HCT116 (cell line): Measurements from ENCODE around the gene GBE1. TPM values are rescaled to one million over a fixed set of nuclear protein-coding genes. Genes with fewer than 3 reads are reported as not detected.
A peak's percentile ranks its signal among the peaks of the same experiment; 100 is the strongest.

Source experiments
- ATAC-seq: fragments of 200-7000 bp; cut with Tn5 transposase; 2 replicates; pipeline ENCODE4 v1.9.1; 2020; ENCODE audit warnings: mild to moderate bottlenecking, moderate library complexity
- BruUV-seq: library from RNA; stranded (reverse); fragments of 400-500 nt; replicated peaks from 2 replicates; lab custom pipeline; 2021; lab: Mats Ljungman, UMichigan
- CTCF ChIA-PET: fragments of 300-600 bp; sonication (Branson Sonifier 250); formaldehyde crosslinking; loops from one replicate; lab custom pipeline; 2021; ENCODE audit warnings: antibody characterized with exemption; lab: Charles Lee
- POLR2A ChIA-PET: fragments of 300-600, 350-600 bp; sonication (Branson Sonifier 250); formaldehyde crosslinking; loops from one replicate; lab custom pipeline; 2021; ENCODE audit warnings: antibody characterized with exemption; lab: Charles Lee
- RAD21 ChIA-PET, 2 experiments: fragments of 300-600 bp; sonication (Branson Sonifier 250); formaldehyde crosslinking; loops; one replicate each; lab custom pipeline; 2023; ENCODE audit warnings: low total read pairs in 2 of 2; ENCODE audit not compliant: uncharacterized antibody in 2 of 2, unreplicated experiment in 2 of 2, low non-redundant PET in 1 of 2; lab: Charles Lee
- DNase-seq: peaks from one replicate; pipeline ENCODE4 v3.0.0-alpha.2; 2010; ENCODE audit warnings: low read depth, low spot score
- H2AFZ ChIP-seq: fragments of 200-600 bp; shearing (Covaris generic), sonication (generic); 2 replicates; pipeline ENCODE4 v1.6.1; 2017; ENCODE audit warnings: low read depth, mixed run types, mixed read lengths, antibody characterized with exemption, low read length; ENCODE audit not compliant: poor library complexity, severe bottlenecking
- H3K27ac ChIP-seq: 2 replicates; pipeline ENCODE4 v1.5.1; 2012; ENCODE audit warnings: low read depth, low read length
- H3K27me3 ChIP-seq: fragments of 200-600 bp; sonication (generic); 2 replicates; pipeline ENCODE4 v1.6.1; 2016; ENCODE audit warnings: mixed run types, low read length, mixed read lengths; ENCODE audit not compliant: insufficient read depth
- H3K36me3 ChIP-seq, 2 experiments: fragments of 200-500 bp in 1 of 2; fragments of 200-600 bp in 1 of 2; sonication (Bioruptor generic) in 1 of 2; sonication (generic) in 1 of 2; 2 replicates each; pipeline versions ENCODE4 v1.5.1 to v1.6.1; 2014 to 2016; ENCODE audit warnings: low read length in 2 of 2, inconsistent platforms in 1 of 2, mixed read lengths in 1 of 2, mixed run types in 1 of 2; ENCODE audit not compliant: insufficient read depth in 2 of 2, control insufficient read depth in 1 of 2
- H3K4me1 ChIP-seq, 2 experiments: fragments of 200-600 bp in 1 of 2; sonication (generic) in 1 of 2; 2 replicates each; pipeline versions ENCODE4 v1.5.1 to v1.6.1; 2012 to 2017; ENCODE audit warnings: low read length in 2 of 2, inconsistent platforms in 1 of 2, mild to moderate bottlenecking in 1 of 2, mixed read lengths in 1 of 2, mixed run types in 1 of 2, moderate library complexity in 1 of 2; ENCODE audit not compliant: insufficient read depth in 2 of 2, control insufficient read depth in 1 of 2
- H3K4me2 ChIP-seq: fragments of 200-600 bp; sonication (generic); 2 replicates; pipeline ENCODE4 v1.6.1; 2017; ENCODE audit warnings: mixed run types, low read length, mixed read lengths
- H3K4me3 ChIP-seq, 2 experiments: fragments of 200-600 bp in 1 of 2; sonication (generic) in 1 of 2; replicated peaks in 1 of 2; 2 replicates each; pipeline ENCODE4 v1.5.1; 2011 to 2016; ENCODE audit warnings: low read length in 2 of 2, control low read depth in 1 of 2, low read depth in 1 of 2, mild to moderate bottlenecking in 1 of 2, mixed read lengths in 1 of 2, mixed run types in 1 of 2
- H3K79me2 ChIP-seq: fragments of 200-600 bp; sonication (generic); 2 replicates; pipeline ENCODE4 v1.6.1; 2017; ENCODE audit warnings: mild to moderate bottlenecking, mixed run types, low read length, moderate library complexity, mixed read lengths; ENCODE audit not compliant: insufficient read depth
- H3K9ac ChIP-seq: fragments of 200-600 bp; sonication (generic); 2 replicates; pipeline ENCODE4 v1.6.1; 2016; ENCODE audit warnings: low read length, mixed read lengths
- H3K9me2 ChIP-seq: fragments of 200-600 bp; sonication (generic), shearing (Covaris generic); 2 replicates; pipeline ENCODE4 v1.6.1; 2017; ENCODE audit warnings: mixed run types, mild to moderate bottlenecking, moderate library complexity; ENCODE audit not compliant: insufficient read depth
- H3K9me3 ChIP-seq, 2 experiments: fragments of 200-500 bp in 1 of 2; fragments of 200-600 bp in 1 of 2; sonication (Bioruptor generic) in 1 of 2; sonication (generic) in 1 of 2; 2 replicates each; pipeline ENCODE4 v1.6.1; 2014 to 2017; ENCODE audit warnings: low read length in 2 of 2, mixed read lengths in 2 of 2, inconsistent platforms in 1 of 2, low read depth in 1 of 2, mild to moderate bottlenecking in 1 of 2, mixed run types in 1 of 2, moderate library complexity in 1 of 2; ENCODE audit not compliant: control insufficient read depth in 1 of 2, insufficient read depth in 1 of 2
- H4K20me1 ChIP-seq: fragments of 200-600 bp; sonication (generic), shearing (Covaris generic); 2 replicates; pipeline ENCODE4 v1.6.1; 2017; ENCODE audit warnings: mixed run types, mild to moderate bottlenecking, moderate library complexity; ENCODE audit not compliant: insufficient read depth
- CBX3 ChIP-seq: IDR thresholded peaks from 2 replicates; pipeline ENCODE4 v1.6.1; 2012; ENCODE audit warnings: low read depth
- CEBPB ChIP-seq: IDR thresholded peaks from 2 replicates; pipeline ENCODE4 v1.6.1; 2012; ENCODE audit warnings: low read depth
- EZH2 ChIP-seq: fragments of 200-600 bp; sonication (generic); IDR thresholded peaks from 2 replicates; pipeline ENCODE4 v1.6.1; 2017; ENCODE audit warnings: antibody characterized with exemption, mixed run types
- POLR2AphosphoS5 ChIP-seq: IDR thresholded peaks from 2 replicates; pipeline ENCODE4 v1.6.1; 2011; ENCODE audit warnings: mild to moderate bottlenecking, low read depth, low read length, moderate library complexity
- RAD21 ChIP-seq: IDR thresholded peaks from 2 replicates; pipeline ENCODE4 v1.6.1; 2012; ENCODE audit warnings: low read depth, mild to moderate bottlenecking
- TCF7L2 ChIP-seq: IDR thresholded peaks from 2 replicates; pipeline ENCODE4 v1.7.0; 2011; ENCODE audit warnings: borderline replicate concordance, inconsistent platforms; ENCODE audit not compliant: insufficient read depth, insufficient read length; ENCODE audit errors: extremely low read depth
- ZFX ChIP-seq: fragments of 450-650 bp; IDR thresholded peaks from 2 replicates; pipeline ENCODE4 v1.6.1; 2017
- intact Hi-C: fragments of 100-400 bp; cut with micrococcal nuclease; formaldehyde crosslinking; loops from 2 replicates; pipeline ENCODE4 v1.10.0; 2022
- total RNA-seq: library from RNA; stranded (reverse); gene quantifications from one replicate; pipeline ENCODE4 v1.2.1, GENCODE V29; 2021; ENCODE audit not compliant: unreplicated experiment
- TF ChIP-seq, protein P1 (sequence below): IDR thresholded peaks from 2 replicates; pipeline ENCODE4 v1.6.1; 2012
- TF ChIP-seq, protein P2 (sequence below): IDR thresholded peaks from 2 replicates; pipeline ENCODE4 v1.6.1; 2012; ENCODE audit warnings: low read depth
- TF ChIP-seq, protein P3 (sequence below): IDR thresholded peaks from 2 replicates; pipeline ENCODE4 v1.6.1; 2011; ENCODE audit warnings: mild to moderate bottlenecking, low read length, moderate library complexity; ENCODE audit not compliant: insufficient replicate concordance; ENCODE audit errors: extremely low read depth
- TF ChIP-seq, protein P4 (sequence below), 3 experiments: fragments of 200-600 bp in 1 of 3; sonication (generic) in 1 of 3; IDR thresholded peaks in 2 of 3; conservative IDR thresholded peaks in 1 of 3; 2 replicates each; pipeline ENCODE4 v1.5.1; 2012 to 2017; ENCODE audit warnings: low read depth in 2 of 3, low read length in 2 of 3, antibody characterized with exemption in 1 of 3, borderline replicate concordance in 1 of 3, control low read depth in 1 of 3, mild to moderate bottlenecking in 1 of 3, mixed read lengths in 1 of 3, mixed run types in 1 of 3, moderate library complexity in 1 of 3; ENCODE audit not compliant: insufficient read depth in 1 of 3

Gene GBE1
- total RNA-seq, 1 experiment from 2014 or later = 27.7 TPM

DNA sequence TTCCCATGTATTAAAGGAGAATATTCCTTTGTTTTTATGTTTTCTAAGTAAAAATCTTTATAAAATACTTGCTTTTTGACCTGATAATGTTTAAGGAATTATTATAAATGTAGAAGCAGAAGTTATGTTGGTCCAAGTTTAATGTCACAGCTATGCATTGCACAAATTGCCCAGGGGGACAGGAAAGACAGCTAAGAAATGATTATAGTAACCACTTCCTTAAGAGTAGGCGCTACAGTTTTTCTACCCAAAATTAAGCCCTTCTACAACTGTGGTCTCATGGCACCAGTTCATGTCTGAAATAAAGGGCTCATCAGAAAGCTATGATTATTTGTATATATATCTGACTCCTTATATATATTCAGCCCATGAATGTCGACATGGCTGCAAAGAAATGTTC lies 176.4 kb downstream of the GBE1 start:
- POLR2A ChIA-PET = no interaction called here
- BruUV-seq = no TSS peak
- Histone ChIP-seq H4K20me1 (no peaks in the 10 kb centered on the region), H3K9ac (no peak overlapping the region), H3K4me3 (no peak overlapping the region)
- TF ChIP-seq TCF7L2 (no peak), CBX3 (no peak), EZH2 (no peak), CEBPB (no peak), POLR2AphosphoS5 (no peak)
- TF ChIP-seq, protein P1, sequence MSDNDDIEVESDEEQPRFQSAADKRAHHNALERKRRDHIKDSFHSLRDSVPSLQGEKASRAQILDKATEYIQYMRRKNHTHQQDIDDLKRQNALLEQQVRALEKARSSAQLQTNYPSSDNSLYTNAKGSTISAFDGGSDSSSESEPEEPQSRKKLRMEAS = no peak
- TF ChIP-seq, all 23 proteins: peak for 0
- H2AFZ ChIP-seq = no peak overlapping the region
- no peak for DNase-seq
- no peak overlapping the region for H3K4me2 ChIP-seq
- H3K4me1 ChIP-seq = no peaks in the 10 kb centered on the region
- no peaks in the 10 kb centered on the region for H3K36me3 ChIP-seq
- H3K79me2 ChIP-seq = no peaks in the 10 kb centered on the region
- ChIA-PET RAD21 (no interaction called here), CTCF (no interaction called here)
- H3K9me3 ChIP-seq = no peaks in the 10 kb centered on the region
- H3K27me3 ChIP-seq = no peaks in the 10 kb centered on the region
- H3K9me2 ChIP-seq = no peaks in the 10 kb centered on the region
- no peak for ATAC-seq
- H3K27ac ChIP-seq = no peak overlapping the region
- intact Hi-C loops = no loop called here

DNA sequence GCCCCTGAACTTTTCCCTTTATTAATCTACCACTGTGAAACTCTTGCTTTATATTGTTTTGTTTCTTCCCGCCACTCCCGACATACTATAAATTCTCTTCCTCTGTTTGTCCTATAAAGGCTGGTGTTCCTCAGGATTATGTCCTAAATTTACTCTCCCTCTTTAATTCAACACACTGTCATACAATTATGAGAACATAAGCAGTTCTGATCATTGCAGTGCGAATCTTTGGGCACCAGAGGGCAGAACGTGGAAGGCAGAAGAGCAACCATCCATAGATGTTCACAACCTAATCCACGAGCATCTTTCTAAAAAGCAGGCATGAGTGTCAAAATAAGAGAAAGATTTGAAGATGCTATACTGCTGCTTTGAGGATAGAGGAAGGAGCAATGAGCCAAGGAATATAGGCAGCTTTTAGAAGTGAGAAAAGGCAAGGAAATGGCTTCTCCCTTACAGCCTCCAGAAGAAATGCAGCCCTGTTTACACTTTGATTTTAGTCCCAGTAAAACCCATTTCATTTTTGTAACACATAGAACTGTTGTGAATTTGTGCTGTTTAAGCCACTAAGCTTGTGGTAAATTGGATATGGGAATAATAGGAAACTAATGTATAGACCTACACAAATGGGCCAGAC lies 179.4 kb downstream of the GBE1 start:
- no peaks in the 10 kb centered on the region for H3K4me1 ChIP-seq
- H3K4me3 ChIP-seq = no peak overlapping the region
- intact Hi-C loops = loop anchor here (2.0 kb wide), 1 partner anchor 61 kb away; no protein-coding TSS in a partner anchor
- no peaks in the 10 kb centered on the region for H3K9me3 ChIP-seq
- DNase-seq = peak; percentile 15
- no peak overlapping the region for H3K9ac ChIP-seq
- RAD21 ChIA-PET = no interaction called here
- POLR2A ChIA-PET = no interaction called here
- H3K9me2 ChIP-seq = no peaks in the 10 kb centered on the region
- CTCF ChIA-PET = interaction anchor here (1.5 kb wide), 1 partner anchor 9 kb away, joined by 3 read pairs; no protein-coding TSS in a partner anchor
- ATAC-seq = peak; percentile 78
- H3K4me2 ChIP-seq = no peak overlapping the region
- no peaks in the 10 kb centered on the region for H3K79me2 ChIP-seq
- H2AFZ ChIP-seq = no peak overlapping the region
- BruUV-seq = no TSS peak
- H4K20me1 ChIP-seq = no peaks in the 10 kb centered on the region
- no peak overlapping the region for H3K27ac ChIP-seq
- H3K36me3 ChIP-seq = no peaks in the 10 kb centered on the region
- no peaks in the 10 kb centered on the region for H3K27me3 ChIP-seq
- TF ChIP-seq ZFX (no peak), EZH2 (no peak), CBX3 (no peak), RAD21 (peak; percentile 47; the same call in 1 of the 2 replicates)
- TF ChIP-seq, protein P2, sequence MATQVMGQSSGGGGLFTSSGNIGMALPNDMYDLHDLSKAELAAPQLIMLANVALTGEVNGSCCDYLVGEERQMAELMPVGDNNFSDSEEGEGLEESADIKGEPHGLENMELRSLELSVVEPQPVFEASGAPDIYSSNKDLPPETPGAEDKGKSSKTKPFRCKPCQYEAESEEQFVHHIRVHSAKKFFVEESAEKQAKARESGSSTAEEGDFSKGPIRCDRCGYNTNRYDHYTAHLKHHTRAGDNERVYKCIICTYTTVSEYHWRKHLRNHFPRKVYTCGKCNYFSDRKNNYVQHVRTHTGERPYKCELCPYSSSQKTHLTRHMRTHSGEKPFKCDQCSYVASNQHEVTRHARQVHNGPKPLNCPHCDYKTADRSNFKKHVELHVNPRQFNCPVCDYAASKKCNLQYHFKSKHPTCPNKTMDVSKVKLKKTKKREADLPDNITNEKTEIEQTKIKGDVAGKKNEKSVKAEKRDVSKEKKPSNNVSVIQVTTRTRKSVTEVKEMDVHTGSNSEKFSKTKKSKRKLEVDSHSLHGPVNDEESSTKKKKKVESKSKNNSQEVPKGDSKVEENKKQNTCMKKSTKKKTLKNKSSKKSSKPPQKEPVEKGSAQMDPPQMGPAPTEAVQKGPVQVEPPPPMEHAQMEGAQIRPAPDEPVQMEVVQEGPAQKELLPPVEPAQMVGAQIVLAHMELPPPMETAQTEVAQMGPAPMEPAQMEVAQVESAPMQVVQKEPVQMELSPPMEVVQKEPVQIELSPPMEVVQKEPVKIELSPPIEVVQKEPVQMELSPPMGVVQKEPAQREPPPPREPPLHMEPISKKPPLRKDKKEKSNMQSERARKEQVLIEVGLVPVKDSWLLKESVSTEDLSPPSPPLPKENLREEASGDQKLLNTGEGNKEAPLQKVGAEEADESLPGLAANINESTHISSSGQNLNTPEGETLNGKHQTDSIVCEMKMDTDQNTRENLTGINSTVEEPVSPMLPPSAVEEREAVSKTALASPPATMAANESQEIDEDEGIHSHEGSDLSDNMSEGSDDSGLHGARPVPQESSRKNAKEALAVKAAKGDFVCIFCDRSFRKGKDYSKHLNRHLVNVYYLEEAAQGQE = no peak
- TF ChIP-seq, protein P3, sequence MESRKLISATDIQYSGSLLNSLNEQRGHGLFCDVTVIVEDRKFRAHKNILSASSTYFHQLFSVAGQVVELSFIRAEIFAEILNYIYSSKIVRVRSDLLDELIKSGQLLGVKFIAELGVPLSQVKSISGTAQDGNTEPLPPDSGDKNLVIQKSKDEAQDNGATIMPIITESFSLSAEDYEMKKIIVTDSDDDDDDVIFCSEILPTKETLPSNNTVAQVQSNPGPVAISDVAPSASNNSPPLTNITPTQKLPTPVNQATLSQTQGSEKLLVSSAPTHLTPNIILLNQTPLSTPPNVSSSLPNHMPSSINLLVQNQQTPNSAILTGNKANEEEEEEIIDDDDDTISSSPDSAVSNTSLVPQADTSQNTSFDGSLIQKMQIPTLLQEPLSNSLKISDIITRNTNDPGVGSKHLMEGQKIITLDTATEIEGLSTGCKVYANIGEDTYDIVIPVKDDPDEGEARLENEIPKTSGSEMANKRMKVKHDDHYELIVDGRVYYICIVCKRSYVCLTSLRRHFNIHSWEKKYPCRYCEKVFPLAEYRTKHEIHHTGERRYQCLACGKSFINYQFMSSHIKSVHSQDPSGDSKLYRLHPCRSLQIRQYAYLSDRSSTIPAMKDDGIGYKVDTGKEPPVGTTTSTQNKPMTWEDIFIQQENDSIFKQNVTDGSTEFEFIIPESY = no peak
- TF ChIP-seq, protein P4, sequence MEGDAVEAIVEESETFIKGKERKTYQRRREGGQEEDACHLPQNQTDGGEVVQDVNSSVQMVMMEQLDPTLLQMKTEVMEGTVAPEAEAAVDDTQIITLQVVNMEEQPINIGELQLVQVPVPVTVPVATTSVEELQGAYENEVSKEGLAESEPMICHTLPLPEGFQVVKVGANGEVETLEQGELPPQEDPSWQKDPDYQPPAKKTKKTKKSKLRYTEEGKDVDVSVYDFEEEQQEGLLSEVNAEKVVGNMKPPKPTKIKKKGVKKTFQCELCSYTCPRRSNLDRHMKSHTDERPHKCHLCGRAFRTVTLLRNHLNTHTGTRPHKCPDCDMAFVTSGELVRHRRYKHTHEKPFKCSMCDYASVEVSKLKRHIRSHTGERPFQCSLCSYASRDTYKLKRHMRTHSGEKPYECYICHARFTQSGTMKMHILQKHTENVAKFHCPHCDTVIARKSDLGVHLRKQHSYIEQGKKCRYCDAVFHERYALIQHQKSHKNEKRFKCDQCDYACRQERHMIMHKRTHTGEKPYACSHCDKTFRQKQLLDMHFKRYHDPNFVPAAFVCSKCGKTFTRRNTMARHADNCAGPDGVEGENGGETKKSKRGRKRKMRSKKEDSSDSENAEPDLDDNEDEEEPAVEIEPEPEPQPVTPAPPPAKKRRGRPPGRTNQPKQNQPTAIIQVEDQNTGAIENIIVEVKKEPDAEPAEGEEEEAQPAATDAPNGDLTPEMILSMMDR (IDR thresholded peaks at IDR 0.05 in 2 of 3, conservative IDR thresholded peaks at IDR 0.05 in 1 of 3; ENCODE audit: borderline replicate concordance in 1 of 3, insufficient read depth in 1 of 3, low read depth in 2 of 3, low read length in 2 of 3) = peak in 2 of 3 experiments; percentile 79 to 85; a peak in 4 of 6 replicates
